Skeletal muscle tissue (tissue), 4 donors: Measurements from ENCODE around the gene SDHAF3. TPM values are rescaled to one million over a fixed set of nuclear protein-coding genes. Genes with fewer than 3 reads are reported as not detected.

Experiments used
- H3K27ac ChIP-seq: one replicate; pipeline ENCODE4 v1.7.0; 2013; ENCODE audit warnings: mild to moderate bottlenecking, low read depth, low read length, inconsistent platforms
- H3K27me3 ChIP-seq, 3 donors: one replicate each; pipeline ENCODE4 v1.7.0; 2013; ENCODE audit warnings: low read length in 3 of 3; ENCODE audit not compliant: control insufficient read depth in 3 of 3, insufficient read depth in 3 of 3
- H3K36me3 ChIP-seq, 3 donors: one replicate each; pipeline ENCODE4 v1.7.0; 2013; ENCODE audit warnings: low read length in 3 of 3; ENCODE audit not compliant: control insufficient read depth in 3 of 3, insufficient read depth in 3 of 3
- H3K4me1 ChIP-seq, 3 donors: one replicate each; pipeline ENCODE4 v1.7.0; 2013; ENCODE audit warnings: low read length in 3 of 3, mild to moderate bottlenecking in 3 of 3; ENCODE audit not compliant: control insufficient read depth in 3 of 3, insufficient read depth in 3 of 3
- H3K4me3 ChIP-seq, 3 donors: one replicate each; pipeline ENCODE4 v1.7.0; 2013; ENCODE audit warnings: low read length in 3 of 3
- H3K9ac ChIP-seq, 3 donors: one replicate each; pipeline ENCODE4 v1.7.0; 2013; ENCODE audit warnings: low read length in 3 of 3, mild to moderate bottlenecking in 3 of 3, moderate library complexity in 2 of 3, low read depth in 1 of 3
- H3K9me3 ChIP-seq, 3 donors: one replicate each; pipeline ENCODE4 v1.7.0; 2013; ENCODE audit warnings: low read length in 3 of 3; ENCODE audit not compliant: control insufficient read depth in 3 of 3
- total RNA-seq: library from RNA; depleted of rRNA; stranded (reverse); fragments of >200 nt; gene quantifications from one replicate; pipeline ENCODE4 v1.2.3, GENCODE V29; 2014
- donor health status: Osteomylitis.

Gene SDHAF3
- total RNA-seq, 1 donor from 2014 or later = 24.5 TPM

GRCh38 chr7:97198596-97198995 lies 81.1 kb downstream of the SDHAF3 start:
- Histone ChIP-seq H3K4me3 (no peak overlapping the region), H3K36me3 (no peaks in the 10 kb centered on the region), H3K9me3 (peaks cover 0 to 3% (median 0%) of the 10 kb centered on the region in 3 donors), H3K4me1 (no peaks in the 10 kb centered on the region), H3K27ac (no peak overlapping the region), H3K9ac (no peak overlapping the region), H3K27me3 (no peaks in the 10 kb centered on the region)

GRCh38 chr7:97200018-97200417 lies 82.5 kb downstream of the SDHAF3 start:
- H3K4me3 ChIP-seq = no peak overlapping the region
- no peaks in the 10 kb centered on the region for H3K27me3 ChIP-seq
- no peaks in the 10 kb centered on the region for H3K4me1 ChIP-seq
- no peak overlapping the region for H3K27ac ChIP-seq
- no peaks in the 10 kb centered on the region for H3K36me3 ChIP-seq
- peaks cover 0 to 3% (median 0%) of the 10 kb centered on the region in 3 donors for H3K9me3 ChIP-seq
- no peak overlapping the region for H3K9ac ChIP-seq

GRCh38 chr7:97203957-97204356 lies 86.5 kb downstream of the SDHAF3 start:
- Histone ChIP-seq H3K4me1 (no peaks in the 10 kb centered on the region), H3K36me3 (no peaks in the 10 kb centered on the region), H3K9me3 (no peaks in the 10 kb centered on the region), H3K4me3 (no peak overlapping the region), H3K27me3 (no peaks in the 10 kb centered on the region), H3K9ac (no peak overlapping the region), H3K27ac (no peak overlapping the region)

GRCh38 chr7:97204821-97205220 lies 87.3 kb downstream of the SDHAF3 start:
- Histone ChIP-seq H3K27me3 (no peaks in the 10 kb centered on the region), H3K36me3 (no peaks in the 10 kb centered on the region), H3K9me3 (no peaks in the 10 kb centered on the region), H3K9ac (no peak overlapping the region), H3K4me1 (no peaks in the 10 kb centered on the region), H3K27ac (no peak overlapping the region), H3K4me3 (no peak overlapping the region)

GRCh38 chr7:97215556-97215955 lies 98.1 kb downstream of the SDHAF3 start:
- no peak overlapping the region for H3K9ac ChIP-seq
- no peaks in the 10 kb centered on the region for H3K36me3 ChIP-seq
- no peaks in the 10 kb centered on the region for H3K4me1 ChIP-seq
- H3K4me3 ChIP-seq = no peak overlapping the region
- no peak overlapping the region for H3K27ac ChIP-seq
- no peaks in the 10 kb centered on the region for H3K9me3 ChIP-seq
- H3K27me3 ChIP-seq = no peaks in the 10 kb centered on the region

GRCh38 chr7:97218767-97219166 lies 101.3 kb downstream of the SDHAF3 start:
- Histone ChIP-seq H3K27me3 (peaks cover 0 to 3% (median 0%) of the 10 kb centered on the region in 3 donors), H3K4me3 (no peak overlapping the region), H3K9me3 (no peaks in the 10 kb centered on the region)

GRCh38 chr7:97219237-97219636 lies 101.7 kb downstream of the SDHAF3 start:
- Histone ChIP-seq H3K27me3 (peaks cover 0 to 3% (median 0%) of the 10 kb centered on the region in 3 donors), H3K36me3 (no peaks in the 10 kb centered on the region), H3K4me3 (no peak overlapping the region), H3K9me3 (no peaks in the 10 kb centered on the region), H3K9ac (no peak overlapping the region), H3K4me1 (no peaks in the 10 kb centered on the region), H3K27ac (no peak overlapping the region)

More at GRCh38 chr7:97218767-97219166, 101.3 kb downstream of the SDHAF3 start:
- Histone ChIP-seq H3K36me3 (no peaks in the 10 kb centered on the region), H3K9ac (no peak overlapping the region), H3K27ac (no peak overlapping the region), H3K4me1 (no peaks in the 10 kb centered on the region)

- Histone ChIP-seq H3K4me1 (no peaks in the 10 kb centered on the region), H3K36me3 (no peaks in the 10 kb centered on the region), H3K9me3 (no peaks in the 10 kb centered on the region), H3K27ac (no peak overlapping the region), H3K27me3 (peaks cover 0 to 3% (median 0%) of the 10 kb centered on the region in 3 donors), H3K9ac (no peak overlapping the region), H3K4me3 (no peak overlapping the region)
Measured at GRCh38 chr7:97224316-97224715, 106.8 kb downstream of the SDHAF3 start.

- Histone ChIP-seq H3K9ac (no peak overlapping the region), H3K4me1 (no peaks in the 10 kb centered on the region), H3K36me3 (no peaks in the 10 kb centered on the region), H3K27ac (no peak overlapping the region), H3K27me3 (peaks cover 0 to 3% (median 0%) of the 10 kb centered on the region in 3 donors), H3K9me3 (peaks cover 0 to 2% (median 0%) of the 10 kb centered on the region in 3 donors), H3K4me3 (no peak overlapping the region)
Measured at GRCh38 chr7:97226541-97226940, 109.0 kb downstream of the SDHAF3 start.
